HTR-8/SVneo (cell line): ENCODE measurements around the gene HOATZ.

Experiments
- DNase-seq: peaks from one replicate; pipeline ENCODE4 v3.0.0; 2011; ENCODE audit warnings: low spot score, mixed read lengths; ENCODE audit not compliant: insufficient read length
- FAIRE-seq: peaks from 2 replicates; lab custom pipeline; 2011; peaks lifted over from hg19 to GRCh38; lab: Jason Lieb, UNC

The HOATZ gene

DNA sequence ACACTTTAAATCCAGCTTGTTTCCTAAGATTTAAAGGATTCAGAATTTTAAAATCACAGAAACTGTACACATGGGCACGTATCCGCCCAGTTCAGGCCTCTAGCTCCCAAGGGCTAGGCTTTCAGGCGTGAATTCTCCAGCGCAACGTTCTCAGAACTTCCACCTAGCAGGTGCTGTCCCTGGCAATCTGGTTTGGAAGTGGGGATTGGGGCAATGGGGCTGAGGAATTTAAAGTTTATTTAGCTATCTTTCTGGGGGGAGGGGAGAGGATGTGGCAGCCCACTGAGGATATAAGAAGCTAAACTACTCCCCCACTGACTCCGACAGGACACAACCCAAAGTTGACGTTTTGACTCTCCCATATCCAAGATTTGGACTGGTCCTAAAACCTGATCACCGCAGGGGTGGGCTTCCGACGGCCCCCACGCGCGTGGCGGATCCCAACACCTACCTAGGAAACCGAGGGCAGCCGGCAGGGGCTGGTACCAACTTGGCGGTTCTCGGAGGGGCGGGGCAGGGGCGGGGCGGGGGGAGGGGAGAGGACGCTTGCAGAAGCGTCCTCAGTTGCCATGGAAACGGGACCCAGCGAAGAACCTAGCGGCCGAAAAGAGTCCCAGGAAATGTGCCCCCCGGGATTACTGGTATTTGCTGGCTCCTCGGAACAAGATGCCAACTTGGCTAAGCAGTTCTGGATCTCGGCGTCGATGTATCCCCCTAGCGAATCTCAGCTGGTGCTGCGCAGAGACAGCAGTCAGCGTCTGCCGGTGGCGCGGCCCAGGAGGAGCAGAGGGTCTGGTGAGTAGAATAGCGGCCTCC lies at the start of gene HOATZ:
Gene HOATZ (plus strand): TSS at position 563 of the 816 bp plus-strand sequence. CDS start 7 bp downstream, at position 570.
- peak; percentile 59 for FAIRE-seq
- no peak for DNase-seq

DNA sequence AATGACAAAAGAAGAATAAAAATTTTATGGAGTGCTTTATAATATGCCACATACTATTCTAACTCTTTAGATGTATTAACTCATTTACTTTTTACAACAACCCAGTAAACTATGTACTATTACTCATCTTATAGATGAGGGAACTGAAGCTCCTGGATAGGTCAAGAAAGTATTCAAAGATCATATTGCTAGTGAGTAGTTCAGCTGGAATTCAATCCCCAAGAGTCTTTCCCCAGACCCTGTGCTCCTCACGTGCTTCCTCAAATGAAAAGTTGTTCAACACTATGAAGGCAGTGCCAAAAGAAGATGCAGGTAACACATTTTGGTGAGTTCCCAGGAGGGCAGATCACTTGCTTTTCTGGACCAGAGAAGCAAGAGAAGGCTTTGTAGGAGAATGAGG lies 49.2 kb upstream of the HOATZ start:
- FAIRE-seq (no peak), DNase-seq (no peak)

DNA sequence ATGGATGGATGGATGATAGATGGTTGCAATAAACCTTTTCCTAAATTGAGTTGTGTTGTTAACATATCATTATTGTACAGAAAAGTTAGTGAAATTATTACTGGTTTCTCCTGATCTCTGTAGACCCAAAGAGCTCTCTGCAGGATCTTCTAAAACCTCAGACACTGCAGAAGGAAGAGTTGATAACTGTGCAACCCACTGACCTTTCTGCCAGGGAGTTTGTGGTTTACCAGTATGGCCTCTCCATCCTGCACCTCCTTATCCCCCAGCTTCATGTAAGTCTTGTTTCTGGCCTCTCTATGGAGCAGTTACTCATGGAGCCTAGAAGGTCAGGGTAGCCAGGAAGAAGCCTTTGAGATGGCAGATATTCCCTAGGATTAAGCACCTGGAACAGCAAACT lies 48.0 kb upstream of the HOATZ start:
- FAIRE-seq (no peak), DNase-seq (no peak)

DNA sequence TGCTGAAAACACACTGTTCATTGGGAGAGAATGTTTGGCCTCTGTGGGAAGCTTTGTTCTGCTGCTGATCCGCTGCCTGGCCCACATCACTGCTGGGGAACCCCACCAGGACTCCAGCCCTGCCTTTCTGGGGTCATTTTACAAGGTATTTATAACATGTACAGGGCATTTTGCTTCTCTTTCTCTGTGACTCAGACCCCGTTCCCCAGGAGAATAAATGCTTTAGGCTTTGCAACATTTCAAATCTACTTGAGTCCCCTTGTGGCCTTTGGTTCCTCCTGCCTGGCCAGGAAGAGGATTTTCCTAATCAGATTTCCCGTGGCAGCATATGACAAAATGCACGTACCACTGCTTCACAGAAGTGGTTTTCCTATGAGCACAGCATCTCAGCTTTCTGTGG lies 45.4 kb upstream of the HOATZ start:
- DNase-seq (no peak), FAIRE-seq (peak; percentile 31)

DNA sequence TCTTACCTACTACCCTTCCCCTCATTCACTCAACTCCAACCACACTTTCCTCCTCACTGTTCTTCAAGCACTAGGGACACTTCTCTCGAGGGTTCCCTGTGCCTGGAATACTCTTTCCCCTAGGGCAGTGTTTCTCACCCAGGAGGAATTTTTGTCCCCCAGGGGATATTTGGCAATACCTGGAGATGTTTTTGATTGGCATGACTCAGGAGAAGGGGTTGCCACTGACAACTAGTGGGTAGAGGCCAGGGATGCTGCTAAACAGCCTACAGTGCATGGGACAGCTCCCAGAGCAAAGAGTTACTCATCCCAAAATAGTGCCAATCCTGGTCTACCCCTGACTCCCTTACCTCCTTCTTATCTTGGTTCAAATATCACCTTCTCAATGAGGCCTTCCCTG lies 42.4 kb upstream of the HOATZ start:
- FAIRE-seq: no peak

DNA sequence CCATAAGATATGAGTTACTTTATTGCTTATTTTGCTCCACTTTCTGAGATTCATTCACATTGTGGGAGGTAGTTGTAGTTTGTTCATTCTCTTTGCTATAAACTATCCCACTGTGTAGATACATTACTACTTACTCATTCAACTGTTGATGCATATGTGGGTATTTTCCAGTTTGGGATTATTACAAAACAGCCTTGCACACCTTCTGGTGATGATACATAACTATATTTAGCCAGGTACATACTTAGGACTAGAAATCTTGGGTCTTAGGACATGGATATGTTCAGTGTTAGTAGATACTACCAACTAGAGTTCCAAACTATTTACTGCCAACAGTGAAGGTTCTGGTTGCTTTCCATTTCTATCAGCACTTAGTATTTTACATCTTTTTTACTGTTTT lies 40.1 kb upstream of the HOATZ start:
- DNase-seq: no peak
- peak; percentile 73 for FAIRE-seq

More for the DNA sequence above, 42.4 kb upstream of the HOATZ start:
- DNase-seq: no peak

DNA sequence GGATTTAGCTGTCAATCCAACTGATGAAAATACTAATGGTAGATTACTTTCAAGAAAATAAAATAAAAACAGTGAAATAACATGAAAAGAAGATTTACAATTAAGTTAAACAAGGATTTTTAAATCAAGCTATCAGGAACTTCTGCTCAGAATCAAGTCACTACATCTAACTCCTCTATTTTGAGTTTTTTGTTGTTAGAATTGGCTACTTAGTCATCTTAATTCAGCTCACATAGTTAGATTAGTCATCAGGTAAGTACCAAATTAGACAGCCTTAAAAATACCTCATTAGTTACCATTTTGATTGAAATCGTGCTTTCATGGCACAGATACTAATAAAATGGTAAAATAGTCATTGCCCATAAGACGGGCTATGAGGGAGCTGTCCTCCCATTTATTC lies 38.2 kb upstream of the HOATZ start:
- no peak for FAIRE-seq
- no peak for DNase-seq

DNA sequence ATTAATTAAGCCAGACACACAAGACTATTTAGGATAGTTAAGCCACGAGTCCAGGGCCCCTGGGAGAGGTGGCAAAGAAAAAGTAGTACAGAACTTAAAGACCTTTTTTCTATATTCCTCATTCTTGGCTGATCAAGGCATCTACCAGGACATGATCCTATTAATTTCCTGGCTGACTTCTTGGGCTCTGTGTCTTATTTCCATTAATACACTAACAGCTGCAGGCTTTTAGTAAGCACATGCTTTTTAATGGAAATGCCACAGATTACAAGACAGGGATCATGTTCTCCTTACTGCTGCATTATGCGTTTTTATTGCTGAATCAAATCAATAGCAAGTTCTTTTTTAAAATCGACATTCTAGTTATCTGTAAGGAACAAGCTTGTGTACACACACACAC lies 37.6 kb upstream of the HOATZ start:
- DNase-seq: no peak
- no peak for FAIRE-seq

DNA sequence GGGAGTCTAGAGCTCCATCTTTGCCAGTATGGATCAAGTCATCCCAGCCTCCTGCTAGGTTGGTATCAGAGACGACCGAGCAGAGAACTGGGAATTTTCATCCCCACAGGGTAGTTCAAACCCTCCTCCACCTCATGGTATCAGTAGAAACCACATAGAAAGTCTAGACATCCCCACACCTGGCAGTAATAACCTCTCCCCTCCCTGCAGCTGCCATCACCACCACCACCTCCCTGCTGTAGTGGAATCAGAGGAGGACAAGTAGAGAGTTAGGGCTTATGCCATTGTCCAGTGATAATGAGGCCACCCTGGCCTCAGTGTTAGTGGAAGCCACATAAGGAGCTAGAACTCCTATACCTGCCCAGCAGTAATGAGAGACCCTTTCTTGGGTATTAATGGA lies 36.7 kb upstream of the HOATZ start:
- FAIRE-seq (peak; percentile 31), DNase-seq (no peak)

DNA sequence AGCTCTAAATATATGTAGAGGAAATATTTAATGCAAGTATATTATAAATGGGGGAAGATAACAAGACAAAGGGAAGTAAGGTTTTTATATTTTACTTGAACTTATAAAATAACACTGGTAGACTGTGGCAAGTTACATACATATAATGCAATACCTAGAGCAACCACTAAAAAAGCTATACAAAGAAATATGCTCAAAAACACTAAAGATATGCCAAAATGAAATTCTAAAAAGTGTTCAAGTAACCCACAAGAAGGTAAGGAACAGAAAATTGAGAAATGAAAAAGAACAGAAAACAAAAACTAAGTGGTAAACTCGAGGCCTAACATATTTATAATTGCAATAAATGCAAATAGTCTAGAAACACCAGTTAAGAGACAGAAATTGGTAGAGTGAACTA lies 34.9 kb upstream of the HOATZ start:
- no peak for FAIRE-seq
- DNase-seq: no peak

DNA sequence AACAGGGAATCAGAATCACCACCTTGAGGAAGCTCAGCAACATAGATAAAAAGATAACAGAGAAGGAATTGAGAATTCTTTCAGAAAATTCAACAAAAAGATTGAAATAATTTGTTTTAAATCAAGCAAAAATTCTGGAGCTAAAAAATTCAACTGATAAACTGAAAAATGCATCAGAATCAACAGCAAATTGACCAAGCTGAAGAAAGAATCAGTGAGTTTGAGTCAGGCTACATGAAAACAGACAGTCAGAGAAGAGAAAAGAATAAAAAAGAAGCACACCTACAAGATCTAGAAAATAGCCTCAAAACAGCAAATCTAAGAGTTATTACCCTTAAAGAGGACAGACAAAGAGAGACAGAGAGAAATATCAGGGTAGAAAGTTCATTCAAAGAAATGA lies 31.1 kb upstream of the HOATZ start:
- DNase-seq (no peak), FAIRE-seq (no peak)

DNA sequence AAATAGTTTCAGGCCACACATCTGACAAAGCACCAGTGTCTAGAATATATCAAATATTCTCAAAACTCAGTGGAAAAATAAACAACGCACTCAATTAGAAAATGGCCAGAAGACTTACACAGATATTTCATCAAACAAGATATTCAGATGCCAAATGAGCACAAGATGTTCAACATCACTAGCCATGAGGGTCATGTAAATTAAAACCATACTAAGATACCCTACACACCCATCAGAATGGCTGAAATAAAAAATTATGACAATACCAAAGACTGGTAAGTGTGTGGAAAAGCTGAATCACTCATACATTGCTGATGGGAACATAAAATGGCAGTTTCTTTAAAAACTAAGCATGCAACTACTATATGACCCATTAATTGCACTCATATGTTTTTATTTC lies 24.1 kb upstream of the HOATZ start:
- no peak for FAIRE-seq

DNA sequence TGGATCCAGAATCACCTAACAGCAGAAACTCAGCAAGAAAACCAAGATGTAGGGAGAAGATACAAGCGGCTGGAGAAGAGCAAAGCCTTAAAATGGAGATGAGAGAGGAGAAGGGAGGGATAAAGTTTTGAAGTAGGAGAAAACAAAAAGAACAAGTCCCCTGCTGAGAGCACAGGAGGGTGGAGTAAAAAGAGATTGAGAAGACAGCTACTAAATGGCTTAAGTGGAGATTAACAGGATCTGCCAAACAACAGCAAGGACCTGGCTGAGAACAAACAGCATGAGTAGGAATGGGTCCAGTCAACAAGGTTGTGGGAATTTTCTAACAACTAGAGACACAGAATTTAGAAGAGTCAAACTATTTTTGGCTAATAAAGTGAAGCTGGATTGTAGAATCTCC lies 20.5 kb upstream of the HOATZ start:
- no peak for DNase-seq
- FAIRE-seq: no peak

More for the DNA sequence above, 24.1 kb upstream of the HOATZ start:
- DNase-seq: no peak

DNA sequence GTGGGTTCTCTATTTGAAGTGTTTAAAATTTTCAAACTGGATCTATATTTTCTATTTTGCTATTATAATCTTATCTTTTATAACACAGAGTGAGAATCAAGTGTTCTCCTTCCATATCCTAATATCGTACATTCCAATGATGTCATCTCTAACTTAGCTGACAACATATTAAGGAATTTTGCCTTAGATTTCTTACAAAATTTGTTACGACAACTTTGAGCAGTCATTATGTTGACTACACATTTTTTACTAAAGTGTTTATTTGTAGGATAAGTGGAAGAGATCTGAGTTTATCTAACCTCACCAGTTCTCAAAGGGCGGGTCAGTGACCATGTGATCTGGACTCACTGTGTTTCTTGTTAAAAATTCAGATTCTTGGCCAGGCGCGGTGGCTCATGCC lies 15.1 kb upstream of the HOATZ start:
- FAIRE-seq (peak; percentile 60), DNase-seq (no peak)

DNA sequence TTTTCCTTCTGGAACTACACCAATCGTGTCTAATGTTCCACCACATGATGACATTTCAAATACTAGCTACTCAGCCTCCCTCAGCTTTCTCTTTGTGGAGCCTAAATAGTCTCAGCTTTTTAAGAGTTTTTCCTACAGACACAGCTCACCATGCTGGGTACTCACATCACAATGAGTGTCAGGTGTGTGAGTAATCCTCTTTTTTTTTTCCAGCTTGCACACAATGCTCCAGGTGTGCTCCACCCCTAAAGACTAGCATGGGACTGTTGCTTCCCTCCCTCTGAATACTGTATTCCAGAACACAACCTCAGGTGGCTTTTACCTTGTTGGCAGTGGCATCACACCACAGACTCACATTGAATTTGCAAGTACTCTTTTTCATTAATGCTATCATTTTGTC lies 14.1 kb upstream of the HOATZ start:
- FAIRE-seq (no peak), DNase-seq (no peak)

DNA sequence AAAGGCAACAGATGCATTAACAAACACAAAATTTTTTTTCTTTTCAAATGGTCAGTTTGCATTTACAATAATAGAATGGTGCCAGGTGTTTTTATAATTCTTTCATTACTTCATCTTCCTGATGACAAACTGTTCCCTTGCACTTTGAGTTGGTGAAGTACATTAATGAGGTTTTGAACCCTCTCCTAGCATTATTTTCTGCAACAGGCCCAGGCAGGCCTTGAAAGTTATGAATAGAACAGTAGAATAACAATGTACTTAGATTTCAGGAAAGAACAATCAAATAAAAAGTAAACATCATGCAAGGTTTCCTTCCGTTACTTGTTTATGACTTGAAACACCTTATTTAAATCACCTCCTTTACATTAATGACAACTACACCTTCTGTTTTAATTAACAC lies 12.0 kb upstream of the HOATZ start:
- no peak for DNase-seq

DNA sequence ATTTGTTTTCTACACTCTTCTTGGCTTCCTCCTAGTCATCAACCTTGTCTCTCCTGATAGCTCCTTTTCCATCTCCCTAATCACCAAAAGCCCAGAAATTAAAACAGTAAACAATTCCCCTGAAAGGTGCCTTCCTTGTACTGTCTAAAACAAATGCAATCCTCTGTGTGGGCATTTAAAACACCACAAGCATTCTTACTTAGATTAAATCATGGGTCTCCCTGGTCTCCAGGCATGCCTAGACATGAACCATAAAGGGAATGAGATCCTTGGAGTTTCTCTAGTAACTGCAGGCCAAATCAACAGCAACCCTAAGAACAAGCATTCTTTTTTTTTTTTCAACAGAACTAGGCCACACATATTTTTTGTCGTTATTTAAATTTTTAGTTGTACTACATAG lies 4.3 kb upstream of the HOATZ start:
- FAIRE-seq (peak; percentile 79), DNase-seq (peak; percentile 73)

More for the DNA sequence above, 12.0 kb upstream of the HOATZ start:
- peak; percentile 20 for FAIRE-seq

DNA sequence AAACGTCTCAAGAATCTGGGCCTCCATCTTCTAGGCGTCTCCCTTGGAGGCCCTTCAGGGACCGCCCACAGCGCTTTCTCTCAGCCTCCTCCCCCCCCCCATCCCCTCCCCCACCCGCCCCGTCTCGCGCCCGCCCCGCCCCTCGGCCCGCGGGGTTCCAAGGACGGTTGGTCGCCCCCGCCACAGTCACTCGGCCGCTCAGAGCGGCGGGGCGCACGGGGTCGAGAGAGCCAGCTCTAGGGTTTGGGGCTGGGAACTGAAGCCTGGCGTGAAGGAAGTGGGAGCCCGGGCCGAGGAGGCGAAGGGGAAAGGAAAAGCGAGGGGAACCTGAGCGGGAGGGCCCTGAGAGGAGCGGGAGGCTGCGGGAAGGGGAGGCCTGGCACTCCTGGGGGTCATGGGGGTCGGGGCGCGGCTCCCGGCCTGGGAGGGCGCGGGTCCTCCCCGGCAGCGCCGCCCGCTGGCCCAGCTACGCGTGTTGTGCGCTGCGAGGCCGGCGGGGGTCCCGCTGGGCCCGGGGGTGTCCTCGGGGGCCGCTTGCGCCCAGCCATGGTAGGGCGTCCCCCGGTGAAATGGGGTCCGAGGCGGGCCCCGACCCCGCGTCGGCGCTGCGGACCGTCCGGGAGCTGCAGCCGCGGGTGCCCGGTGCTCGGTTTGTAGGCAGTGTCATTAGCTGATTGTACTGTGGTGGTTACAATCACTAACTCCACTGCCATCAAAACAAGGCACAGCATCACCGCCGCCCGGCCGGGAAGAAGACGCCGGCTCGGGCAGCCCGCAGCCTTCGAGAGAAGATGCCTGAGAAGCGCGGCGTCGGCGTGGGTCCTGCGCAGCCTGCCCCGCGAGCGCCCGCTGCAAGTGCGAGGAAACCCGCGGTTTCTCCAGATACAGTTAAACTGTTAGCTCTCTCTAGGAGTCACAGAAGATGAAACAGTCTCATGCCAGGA lies 2.0 kb upstream of the HOATZ start, which contains the start of gene BTG4:
Gene BTG4 (minus strand): TSS at position 91 of the 944 bp plus-strand sequence. CDS start 13,610 bp downstream, outside the sequence.
- DNase-seq (no peak), FAIRE-seq (no peak)

DNA sequence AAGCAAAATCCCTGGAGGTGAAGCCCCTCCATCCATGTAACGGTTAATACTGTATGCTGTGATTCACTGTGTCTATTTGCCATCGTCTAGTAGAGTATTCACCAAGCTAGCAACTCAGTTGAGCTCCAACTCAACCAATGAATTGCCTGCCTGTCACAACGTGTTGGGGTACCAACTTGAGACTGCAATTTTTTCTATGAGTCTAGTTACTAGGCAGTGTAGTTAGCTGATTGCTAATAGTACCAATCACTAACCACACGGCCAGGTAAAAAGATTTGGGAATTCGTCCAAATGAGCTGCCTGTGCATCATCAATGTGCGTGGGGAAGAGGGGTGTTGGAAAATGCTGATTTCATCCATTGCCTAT lies 1.4 kb upstream of the HOATZ start:
- FAIRE-seq (peak; percentile 83), DNase-seq (no peak)

DNA sequence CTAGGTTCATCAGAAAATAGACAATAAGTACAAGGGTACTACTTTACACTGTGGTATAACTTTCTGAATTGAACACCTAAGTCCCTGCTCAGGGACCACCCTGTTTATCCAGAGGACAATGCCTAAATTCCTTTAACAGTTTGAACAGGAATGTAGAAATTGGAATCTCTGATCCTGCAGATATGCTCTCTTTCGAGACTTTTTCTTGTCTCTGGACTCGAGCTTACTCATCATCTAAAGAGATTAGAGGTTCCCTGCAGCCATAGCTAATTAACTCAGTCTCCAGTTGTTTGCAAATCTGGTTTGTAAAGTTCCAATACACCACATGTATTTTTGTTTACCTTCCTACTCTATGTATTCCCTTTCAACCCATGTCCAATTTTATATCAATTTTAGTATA lies 1.0 kb downstream of the HOATZ start:
- no peak for DNase-seq
- peak; percentile 36 for FAIRE-seq

DNA sequence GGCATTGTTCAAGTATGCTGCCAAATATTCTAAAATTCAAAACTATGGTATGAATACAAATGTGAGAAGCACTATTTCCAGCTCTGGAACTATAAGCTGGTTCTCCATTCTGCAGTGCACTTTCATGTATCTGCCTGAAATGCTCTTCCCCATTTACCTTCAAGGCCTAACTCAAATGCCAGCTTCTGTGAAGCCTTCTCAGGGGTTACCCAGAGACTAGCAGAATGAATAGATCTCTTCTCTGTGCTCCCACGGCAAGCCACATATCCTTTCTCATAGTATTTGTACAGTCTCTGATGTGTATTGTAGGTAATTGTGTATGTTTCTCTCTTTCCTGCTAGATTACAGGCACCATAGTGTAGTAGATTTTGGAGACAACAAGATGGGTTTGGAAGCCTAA lies 4.1 kb downstream of the HOATZ start:
- peak; percentile 49 for FAIRE-seq

More for the DNA sequence above, 4.1 kb downstream of the HOATZ start:
- DNase-seq: no peak
